SJCRH30 (cell line): ENCODE data around the gene ZBTB40. TPM values are rescaled to one million over a fixed set of nuclear protein-coding genes. Genes with fewer than 3 reads are reported as not detected.

Source experiments
- DNase-seq, 2 experiments: peaks; one replicate each; pipeline ENCODE4 v3.0.0-alpha.2; 2015 to 2020
- H3K27ac ChIP-seq: fragments of 250-450 bp; sonication (Bioruptor Pico); 2 replicates; pipeline ENCODE4 v1.5.1; 2020; ENCODE audit warnings: mild to moderate bottlenecking, moderate library complexity
- H3K27me3 ChIP-seq: fragments of 250-450 bp; sonication (Bioruptor Pico); 2 replicates; pipeline ENCODE4 v1.5.1; 2020; ENCODE audit warnings: mild to moderate bottlenecking, moderate library complexity
- H3K36me3 ChIP-seq: fragments of 250-450 bp; sonication (Bioruptor Pico); 2 replicates; pipeline ENCODE4 v1.5.1; 2020; ENCODE audit warnings: mild to moderate bottlenecking, moderate library complexity
- H3K4me1 ChIP-seq: fragments of 250-450 bp; sonication (Bioruptor Pico); 2 replicates; pipeline ENCODE4 v1.5.1; 2020; ENCODE audit warnings: mild to moderate bottlenecking, moderate library complexity
- H3K4me3 ChIP-seq: fragments of 250-450 bp; sonication (Bioruptor Pico); 2 replicates; pipeline ENCODE4 v1.5.1; 2020; ENCODE audit warnings: mild to moderate bottlenecking, moderate library complexity
- H3K9me3 ChIP-seq: fragments of 250-450 bp; sonication (Bioruptor Pico); replicated peaks from 2 replicates; pipeline ENCODE4 v1.5.1; 2020; ENCODE audit warnings: mild to moderate bottlenecking, moderate library complexity
- total RNA-seq: library from RNA; depleted of rRNA; stranded (reverse); fragments of >200 nt; shearing (Covaris generic); gene quantifications from 2 replicates; pipeline ENCODE4 v1.2.3, GENCODE V29; 2014

The ZBTB40 gene
- total RNA-seq, 1 experiment from 2014 or later: 20.6 TPM

- Histone ChIP-seq H3K27me3 (no peaks in the 10 kb centered on the region), H3K27ac (peak overlapping the region; percentile 79), H3K4me3 (peak overlapping the region; percentile 45), H3K9me3 (no peaks in the 10 kb centered on the region), H3K36me3 (no peaks in the 10 kb centered on the region), H3K4me1 (peaks cover 29% of the 10 kb centered on the region)
- DNase-seq: peak; percentile 90 to 92
Measured at GRCh38 chr1:22551591-22551990, 99.9 kb downstream of the ZBTB40 start.

GRCh38 chr1:22552021-22552420, 100.4 kb downstream of the ZBTB40 start:
- peak overlapping the region; percentile 79 for H3K27ac ChIP-seq
- H3K27me3 ChIP-seq: no peaks in the 10 kb centered on the region
- no peaks in the 10 kb centered on the region for H3K9me3 ChIP-seq
- H3K4me3 ChIP-seq: peak overlapping the region; percentile 45
- H3K4me1 ChIP-seq: peaks cover 34% of the 10 kb centered on the region
- DNase-seq: peak; percentile 61 to 69
- no peaks in the 10 kb centered on the region for H3K36me3 ChIP-seq

- Histone ChIP-seq H3K27me3 (no peaks in the 10 kb centered on the region), H3K9me3 (no peaks in the 10 kb centered on the region), H3K4me3 (no peak overlapping the region), H3K36me3 (no peaks in the 10 kb centered on the region), H3K4me1 (peaks cover 38% of the 10 kb centered on the region), H3K27ac (no peak overlapping the region; the same call in 1 of the 2 replicates)
- no peak for DNase-seq
Measured at GRCh38 chr1:22553104-22553880, 101.6 kb downstream of the ZBTB40 start.

GRCh38 chr1:22553991-22554522, 102.4 kb downstream of the ZBTB40 start:
- Histone ChIP-seq H3K27me3 (no peaks in the 10 kb centered on the region), H3K4me1 (peaks cover 34% of the 10 kb centered on the region; the same call in 1 of the 2 replicates)

GRCh38 chr1:22555371-22555656, 103.7 kb downstream of the ZBTB40 start:
- H3K4me1 ChIP-seq: peaks cover 34% of the 10 kb centered on the region; the same call in 1 of the 2 replicates
- no peak for DNase-seq
- no peak overlapping the region for H3K27ac ChIP-seq
- H3K4me3 ChIP-seq: no peak overlapping the region
- no peaks in the 10 kb centered on the region for H3K9me3 ChIP-seq
- H3K27me3 ChIP-seq: no peaks in the 10 kb centered on the region
- H3K36me3 ChIP-seq: no peaks in the 10 kb centered on the region

More at GRCh38 chr1:22553991-22554522, 102.4 kb downstream of the ZBTB40 start:
- Histone ChIP-seq H3K4me3 (no peak overlapping the region), H3K9me3 (no peaks in the 10 kb centered on the region), H3K27ac (no peak overlapping the region), H3K36me3 (no peaks in the 10 kb centered on the region)
- no peak for DNase-seq

- H3K36me3 ChIP-seq: no peaks in the 10 kb centered on the region
- peak overlapping the region; percentile 21 for H3K27ac ChIP-seq
- no peak overlapping the region for H3K4me3 ChIP-seq
- H3K27me3 ChIP-seq: no peaks in the 10 kb centered on the region
- no peak for DNase-seq
- no peaks in the 10 kb centered on the region for H3K9me3 ChIP-seq
- H3K4me1 ChIP-seq: peaks cover 26% of the 10 kb centered on the region; the same call in 1 of the 2 replicates
Measured at GRCh38 chr1:22556391-22557104, 104.9 kb downstream of the ZBTB40 start.

GRCh38 chr1:22557341-22557950, 105.8 kb downstream of the ZBTB40 start:
- Histone ChIP-seq H3K4me1 (peaks cover 19% of the 10 kb centered on the region; the same call in 1 of the 2 replicates), H3K4me3 (no peak overlapping the region), H3K9me3 (no peaks in the 10 kb centered on the region), H3K27me3 (no peaks in the 10 kb centered on the region), H3K27ac (peak overlapping the region; percentile 21), H3K36me3 (no peaks in the 10 kb centered on the region)
- DNase-seq: peak; percentile 74 to 85

- H3K27me3 ChIP-seq: peaks cover 5% of the 10 kb centered on the region; the same call in 1 of the 2 replicates
- DNase-seq: no peak
- H3K27ac ChIP-seq: no peak within 1 kb of the TSS
- no peaks in the 10 kb centered on the region for H3K9me3 ChIP-seq
- H3K4me1 ChIP-seq: no peaks in the 10 kb centered on the region
- H3K4me3 ChIP-seq: peak within 1 kb of the TSS; percentile 22; the same call in 1 of the 2 replicates
- no peaks in the 10 kb centered on the region for H3K36me3 ChIP-seq
Measured at GRCh38 chr1:22562584-22563583, 111.2 kb downstream of the ZBTB40 start, which contains the start of gene EPHA8. Gene EPHA8, plus strand, starts transcription at chr1:22563489. Its CDS starts 147 bp downstream, at chr1:22563636.

GRCh38 chr1:22563671-22564602, 112.3 kb downstream of the ZBTB40 start:
- H3K27me3 ChIP-seq: peaks cover 5% of the 10 kb centered on the region; the same call in 1 of the 2 replicates
- H3K27ac ChIP-seq: no peak overlapping the region
- no peaks in the 10 kb centered on the region for H3K4me1 ChIP-seq
- no peaks in the 10 kb centered on the region for H3K9me3 ChIP-seq
- no peaks in the 10 kb centered on the region for H3K36me3 ChIP-seq
- H3K4me3 ChIP-seq: no peak overlapping the region
- DNase-seq: no peak

- H3K4me1 ChIP-seq: no peaks in the 10 kb centered on the region
- H3K9me3 ChIP-seq: no peaks in the 10 kb centered on the region
- H3K36me3 ChIP-seq: no peaks in the 10 kb centered on the region
- peaks cover 5% of the 10 kb centered on the region; the same call in 1 of the 2 replicates for H3K27me3 ChIP-seq
- no peak for DNase-seq
- H3K4me3 ChIP-seq: no peak overlapping the region
- no peak overlapping the region for H3K27ac ChIP-seq
Measured at GRCh38 chr1:22566161-22566560, 114.5 kb downstream of the ZBTB40 start.

- Histone ChIP-seq H3K4me1 (no peaks in the 10 kb centered on the region), H3K9me3 (no peaks in the 10 kb centered on the region), H3K27ac (no peak overlapping the region), H3K4me3 (no peak overlapping the region), H3K36me3 (no peaks in the 10 kb centered on the region), H3K27me3 (peaks cover 5% of the 10 kb centered on the region; the same call in 1 of the 2 replicates)
- no peak for DNase-seq
Measured at GRCh38 chr1:22567197-22567596, 115.5 kb downstream of the ZBTB40 start.

- H3K27ac ChIP-seq: no peak overlapping the region
- H3K4me1 ChIP-seq: no peaks in the 10 kb centered on the region; the same call in 1 of the 2 replicates
- H3K9me3 ChIP-seq: no peaks in the 10 kb centered on the region
- H3K36me3 ChIP-seq: no peaks in the 10 kb centered on the region
- DNase-seq: no peak
- H3K27me3 ChIP-seq: peaks cover 5% of the 10 kb centered on the region; the same call in 1 of the 2 replicates
- H3K4me3 ChIP-seq: no peak overlapping the region
Measured at GRCh38 chr1:22567994-22568393, 116.3 kb downstream of the ZBTB40 start.

GRCh38 chr1:22569269-22569668, 117.6 kb downstream of the ZBTB40 start:
- no peak for DNase-seq
- no peaks in the 10 kb centered on the region; the same call in 1 of the 2 replicates for H3K4me1 ChIP-seq
- peaks cover 5% of the 10 kb centered on the region; the same call in 1 of the 2 replicates for H3K27me3 ChIP-seq
- H3K4me3 ChIP-seq: no peak overlapping the region
- no peak overlapping the region for H3K27ac ChIP-seq
- no peaks in the 10 kb centered on the region for H3K36me3 ChIP-seq
- H3K9me3 ChIP-seq: no peaks in the 10 kb centered on the region
